HG03135 (cell line): Measurements from ENCODE around the gene RAD54L2.
"Not testable (repeated sequence)": the region's sequence is repeated elsewhere in the genome, so short reads cannot be mapped to it uniquely, and the experiment has no call there.

ENCODE experiments used
- ATAC-seq: cut with Tn5 transposase; IDR thresholded peaks from one replicate; pipeline ENCODE4 v1.9.1; 2021; ENCODE audit warnings: mild to moderate bottlenecking, moderate library complexity; ENCODE audit not compliant: unreplicated experiment

The RAD54L2 gene

DNA sequence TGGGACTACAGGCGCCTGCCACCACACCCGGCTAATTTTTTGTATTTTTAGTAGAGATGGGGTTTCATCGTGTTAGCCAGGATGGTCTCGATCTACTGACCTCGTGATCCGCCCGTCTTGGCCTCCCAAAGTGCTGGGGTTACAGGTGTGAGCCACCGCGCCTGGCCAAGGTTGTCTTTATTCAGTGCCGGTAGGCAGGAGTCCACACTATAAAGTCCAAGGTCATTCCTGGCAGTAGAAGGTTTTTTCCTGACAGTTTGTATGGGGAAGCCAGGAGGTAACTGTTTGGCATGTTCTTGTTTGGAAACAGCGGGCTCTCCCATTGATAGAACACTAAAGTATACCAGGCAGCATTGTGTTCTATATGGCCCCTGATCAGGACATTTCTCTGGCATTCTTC, 4.1 kb downstream of the RAD54L2 start:
- ATAC-seq = not testable (repeated sequence)

DNA sequence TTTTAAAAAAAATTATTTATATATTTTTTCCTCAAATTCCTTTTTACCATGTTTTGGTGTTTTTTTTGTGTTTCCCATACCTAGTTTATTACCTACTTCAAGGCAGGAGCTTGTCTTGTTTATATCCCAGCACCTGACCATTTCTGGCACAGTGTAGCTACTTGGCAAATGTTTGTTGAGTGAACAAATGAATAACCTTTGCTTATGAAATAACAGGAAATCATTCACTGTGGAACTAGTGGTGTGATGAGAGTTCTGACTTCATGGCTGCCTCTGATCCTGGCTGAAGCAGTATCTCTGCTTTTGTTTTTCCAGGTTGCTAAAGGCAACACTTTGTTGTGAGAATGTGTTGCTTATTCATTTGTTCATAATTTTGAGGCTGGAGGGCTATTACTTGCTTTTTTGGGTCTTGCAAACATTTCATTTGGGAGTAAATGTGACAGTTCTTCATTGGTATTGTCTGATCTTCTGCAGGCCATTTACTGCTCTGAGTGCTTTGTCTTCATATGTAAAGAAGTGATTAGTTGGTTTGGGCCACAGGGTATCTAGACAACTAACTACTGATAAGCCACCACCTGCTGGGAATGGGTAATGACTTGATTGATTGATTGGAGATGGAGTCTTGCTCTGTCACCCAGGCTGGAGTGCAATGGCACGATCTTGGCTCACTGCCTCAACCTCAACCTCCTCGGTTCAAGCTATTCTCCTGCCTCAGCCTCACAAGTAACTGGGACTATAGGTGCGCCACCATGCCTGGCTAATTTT, 5.7 kb downstream of the RAD54L2 start:
- no peak for ATAC-seq

DNA sequence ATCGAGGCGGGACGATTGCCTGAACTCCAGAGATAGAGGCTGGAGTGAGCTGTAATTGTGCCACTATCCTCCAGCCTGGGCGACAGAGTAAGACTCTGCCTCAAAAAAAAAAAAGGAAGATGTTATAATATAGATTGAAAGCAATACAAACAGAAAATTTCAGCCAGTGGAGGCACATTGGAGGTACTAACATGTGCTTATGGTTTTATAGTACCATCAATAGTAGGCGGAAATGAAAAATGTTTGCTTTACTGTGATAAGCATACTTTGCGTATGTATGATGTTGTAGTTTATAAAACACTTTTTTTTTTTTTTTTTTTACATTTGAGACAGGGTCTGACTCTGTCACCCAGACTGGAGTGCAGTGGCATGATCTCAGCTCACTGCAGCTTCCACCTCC, 8.8 kb downstream of the RAD54L2 start:
- ATAC-seq = no peak

DNA sequence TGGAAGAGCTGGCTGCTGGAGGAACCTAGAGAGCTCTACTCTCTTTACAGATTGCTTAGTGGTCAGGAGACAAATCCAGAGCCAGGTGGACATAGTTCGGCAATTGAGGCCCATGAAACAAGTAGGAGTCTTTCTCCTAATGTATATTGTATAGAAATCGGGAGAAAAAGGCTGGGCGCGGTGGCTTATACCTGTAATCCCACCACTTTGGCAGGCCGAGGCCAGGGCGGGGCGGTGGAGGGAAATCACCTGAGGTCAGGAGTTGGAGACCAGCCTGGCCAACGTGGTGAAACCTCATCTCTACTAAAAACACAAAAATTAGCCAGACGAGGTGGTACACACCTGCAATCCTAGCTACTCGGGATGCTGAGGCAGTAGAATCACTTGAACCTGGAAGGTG, 10.8 kb downstream of the RAD54L2 start:
- no peak for ATAC-seq

DNA sequence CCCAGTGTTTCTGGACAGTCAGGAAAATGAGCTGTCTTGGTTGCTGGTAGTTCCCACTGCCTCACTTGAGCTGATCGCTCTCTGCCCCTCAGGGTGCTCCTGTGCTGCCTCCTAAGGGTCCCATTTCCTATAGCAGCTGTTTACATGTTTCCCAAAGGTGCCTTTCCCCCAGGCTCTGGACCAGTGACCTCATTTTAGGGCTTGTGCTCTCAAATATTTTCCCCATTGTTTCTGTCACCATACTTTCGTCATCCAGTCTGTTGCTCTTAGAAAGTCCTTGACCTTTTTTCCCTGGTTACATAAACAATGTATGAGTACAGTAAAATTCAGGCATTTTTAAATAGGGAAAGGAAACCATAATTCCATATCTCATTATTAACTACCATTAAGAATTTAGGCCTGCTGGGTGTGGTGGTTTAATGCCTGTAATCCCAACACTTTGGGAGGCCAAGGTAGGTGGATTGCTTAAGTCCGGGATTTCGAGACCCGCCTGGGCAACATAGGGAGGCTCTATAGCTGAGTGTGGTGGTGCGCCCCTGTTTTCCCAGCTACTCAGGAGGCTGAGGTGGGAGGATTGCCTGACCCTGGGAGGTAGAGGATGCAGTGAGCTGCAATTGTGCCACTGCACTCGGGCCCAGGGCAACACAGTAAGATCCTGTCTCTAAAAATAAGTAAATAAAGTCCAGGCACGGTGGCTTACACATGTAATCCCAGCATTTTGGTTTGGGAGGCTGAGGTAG, 11.7 kb downstream of the RAD54L2 start:
- ATAC-seq = no peak

DNA sequence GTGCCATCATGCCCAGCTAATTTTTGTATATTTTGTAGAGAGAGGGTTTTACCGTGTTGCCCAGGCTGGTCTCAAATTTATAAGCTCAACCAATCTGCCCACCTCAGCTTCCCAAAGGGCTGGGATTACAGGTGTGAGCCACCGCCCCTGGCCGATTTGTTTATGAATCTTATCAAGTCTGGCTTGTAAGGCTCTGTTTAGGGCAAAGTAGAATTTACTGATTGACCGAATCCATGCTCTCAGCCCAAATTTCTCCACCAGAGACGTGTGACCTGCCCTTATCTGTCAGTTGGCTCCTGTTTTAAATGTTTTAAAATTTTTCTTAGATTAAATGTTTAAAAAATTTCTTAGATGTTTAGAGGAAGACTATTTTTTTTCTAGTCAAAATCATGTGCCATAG, 19.5 kb downstream of the RAD54L2 start:
- no peak for ATAC-seq

DNA sequence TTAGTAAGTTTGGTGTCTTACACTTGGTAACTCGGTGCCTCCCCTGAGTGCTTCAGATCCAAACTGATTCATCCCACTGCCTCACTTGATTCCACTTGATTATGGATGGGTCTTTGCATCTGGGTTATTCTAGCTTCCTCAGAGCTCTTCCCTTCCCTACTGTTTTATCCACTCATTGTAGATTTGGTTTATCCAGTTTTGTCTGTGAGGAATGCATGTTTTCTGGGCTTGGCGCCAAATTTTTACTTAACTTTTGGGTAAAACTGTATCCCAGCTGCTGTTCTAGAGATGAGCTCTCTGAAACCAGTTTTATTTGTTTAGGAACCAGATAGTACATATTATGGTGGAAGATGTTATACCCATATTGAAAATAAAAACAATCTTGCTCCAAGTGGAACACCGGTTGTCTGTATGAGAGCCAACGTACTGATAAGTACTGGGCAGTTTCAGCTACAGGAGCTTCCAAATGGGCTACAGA, 20.9 kb downstream of the RAD54L2 start:
- no peak for ATAC-seq

DNA sequence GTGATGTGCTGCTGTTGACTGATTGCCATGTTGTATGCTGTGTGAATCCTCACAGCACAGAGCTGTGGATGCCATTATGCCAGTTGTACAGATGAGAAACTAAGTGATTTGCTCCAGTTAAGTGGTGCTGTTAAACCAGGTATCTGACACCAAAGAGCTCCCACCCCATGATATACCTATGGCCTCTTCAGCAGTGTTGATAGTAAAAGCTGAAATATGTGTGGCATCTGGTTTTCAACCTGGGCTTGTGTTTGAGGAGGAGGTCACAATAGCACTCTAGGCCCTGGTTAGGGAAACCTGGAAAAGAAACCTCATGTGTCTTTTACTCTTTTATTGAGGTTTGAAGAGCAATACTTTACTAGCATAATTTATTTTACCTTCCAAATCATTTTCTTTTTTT, 21.4 kb downstream of the RAD54L2 start:
- no peak for ATAC-seq

DNA sequence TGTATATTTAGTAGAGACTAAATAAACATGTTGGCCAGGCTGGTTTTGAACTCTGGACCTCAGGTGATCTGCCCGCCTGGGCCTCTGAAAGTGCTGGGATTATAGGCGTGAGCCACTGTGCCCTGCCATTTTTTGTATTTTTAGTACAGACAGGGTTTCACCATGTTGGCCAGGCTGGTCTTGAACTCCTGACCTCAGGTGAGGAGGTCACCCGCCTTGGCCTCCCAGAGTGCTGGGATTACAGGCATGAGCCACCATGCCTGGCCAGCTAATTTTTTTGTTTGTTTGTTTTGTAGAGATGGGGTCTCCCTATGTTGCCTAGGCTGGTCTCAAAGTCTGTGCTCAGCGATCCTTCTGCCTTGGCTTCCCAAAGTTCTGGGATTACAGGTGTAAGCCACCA, 23.9 kb downstream of the RAD54L2 start:
- ATAC-seq = not testable (repeated sequence)

DNA sequence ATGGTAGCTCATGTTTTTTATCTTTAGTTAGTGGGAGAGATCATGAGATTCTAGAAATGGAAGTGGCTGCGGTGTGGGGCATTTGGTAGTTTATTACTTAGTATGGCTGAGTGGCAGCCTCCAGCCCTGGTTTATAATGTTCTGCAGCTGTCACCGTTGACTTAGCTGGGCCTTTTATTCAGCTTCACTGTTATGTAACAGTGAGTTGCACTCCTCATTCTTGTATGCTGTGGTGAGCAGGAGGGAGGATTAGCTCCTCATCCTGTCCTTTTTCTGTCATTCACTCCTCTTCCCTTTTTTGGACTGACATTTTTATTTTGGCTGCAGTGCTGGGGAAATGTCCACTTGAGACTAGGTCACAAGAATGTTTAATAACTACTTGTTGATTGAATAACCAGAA, 29.5 kb downstream of the RAD54L2 start:
- no peak for ATAC-seq

DNA sequence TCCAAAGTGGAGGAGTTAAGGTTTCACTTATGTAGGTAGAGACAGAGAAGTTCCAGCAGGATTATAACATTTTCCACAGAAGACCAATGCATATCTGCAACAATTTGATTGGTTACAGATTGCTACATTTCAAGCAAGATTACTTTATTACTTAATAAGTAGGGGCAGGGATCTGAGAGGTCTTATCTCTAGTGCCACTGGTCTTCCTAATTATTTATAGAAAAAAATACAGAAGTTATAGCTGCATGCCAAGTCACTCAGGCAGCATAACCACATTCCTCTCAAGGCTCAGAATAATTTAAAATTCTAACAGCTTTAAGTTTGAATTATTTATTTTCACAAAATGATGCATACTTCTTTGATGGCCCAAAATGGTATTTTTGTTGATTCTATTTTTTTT, 30.5 kb downstream of the RAD54L2 start:
- ATAC-seq = no peak

DNA sequence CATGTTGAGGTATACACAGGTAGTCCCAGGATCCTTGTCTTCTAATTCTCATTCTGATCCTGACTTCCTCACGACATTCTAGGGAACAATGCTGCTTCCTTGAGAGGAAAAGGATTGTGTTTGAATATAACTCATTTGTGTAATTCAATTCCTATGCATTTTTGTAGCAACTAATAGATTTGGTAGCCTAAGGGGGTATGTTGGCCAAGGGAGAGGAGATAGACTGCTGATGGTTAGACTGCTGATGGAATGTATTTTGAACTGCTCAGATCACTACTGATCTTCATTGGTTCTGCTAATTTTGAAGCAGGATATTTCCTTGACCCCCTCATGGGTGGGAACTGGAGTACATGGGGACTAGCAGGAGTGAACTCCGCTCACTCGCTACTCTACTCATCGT, 39.7 kb downstream of the RAD54L2 start:
- no peak for ATAC-seq

DNA sequence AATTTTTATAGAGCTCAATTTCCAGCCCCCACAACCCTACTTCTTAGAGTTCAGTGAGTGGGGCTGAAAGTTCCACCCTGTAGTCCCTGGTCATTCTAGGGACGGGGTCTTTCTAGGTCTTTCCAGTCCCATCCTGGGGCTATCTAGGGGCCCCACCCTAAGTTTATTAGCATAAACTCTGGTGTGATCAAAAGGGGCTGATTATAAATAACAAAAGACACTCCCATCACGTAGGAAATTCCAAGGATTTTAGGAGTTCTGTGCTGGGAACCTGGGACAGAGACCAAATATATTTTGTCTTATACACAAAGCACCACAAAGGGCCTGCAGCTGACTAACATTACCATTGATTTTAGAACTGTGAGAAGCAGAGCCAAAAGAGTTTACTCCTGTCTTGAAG, 41.9 kb downstream of the RAD54L2 start:
- ATAC-seq = no peak

DNA sequence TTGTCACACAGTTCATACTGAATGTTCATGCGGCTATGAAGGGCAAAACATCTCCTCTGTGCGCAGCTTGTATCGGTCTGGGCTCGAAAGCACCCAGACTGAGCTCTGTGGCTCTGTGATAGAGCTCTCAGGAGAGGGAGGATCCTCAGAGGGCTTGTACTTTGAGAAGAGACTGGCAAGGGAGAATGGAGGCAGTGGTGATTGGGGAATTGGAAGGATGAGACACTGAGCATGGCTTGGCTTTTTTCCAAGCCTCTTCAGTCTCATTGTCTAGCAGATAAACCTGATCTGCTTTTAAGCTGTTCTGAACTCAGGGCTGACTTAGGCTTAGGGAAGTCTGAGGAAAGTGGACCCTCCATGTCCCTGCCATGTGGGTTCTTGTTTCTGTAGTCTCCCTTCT, 43.0 kb downstream of the RAD54L2 start:
- ATAC-seq = no peak

DNA sequence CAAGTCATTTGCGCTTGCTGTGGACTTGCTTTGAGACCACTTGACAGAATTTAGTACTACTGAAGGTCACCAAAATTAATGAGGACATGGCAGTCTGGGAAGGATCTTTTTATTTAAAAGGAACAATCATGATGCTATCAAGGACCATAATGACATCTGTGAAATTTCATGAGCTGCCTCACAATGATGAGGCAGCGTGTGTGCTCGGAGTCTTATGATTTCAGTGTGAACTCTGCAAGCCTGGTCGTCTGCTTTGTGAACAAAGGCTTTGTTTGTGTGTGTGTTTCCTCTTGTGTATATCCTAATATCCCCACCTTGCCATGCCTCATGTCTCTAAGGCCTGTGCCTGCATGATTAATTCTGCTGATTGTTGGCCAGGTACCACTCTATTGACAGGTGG, 46.7 kb downstream of the RAD54L2 start:
- ATAC-seq = no peak

DNA sequence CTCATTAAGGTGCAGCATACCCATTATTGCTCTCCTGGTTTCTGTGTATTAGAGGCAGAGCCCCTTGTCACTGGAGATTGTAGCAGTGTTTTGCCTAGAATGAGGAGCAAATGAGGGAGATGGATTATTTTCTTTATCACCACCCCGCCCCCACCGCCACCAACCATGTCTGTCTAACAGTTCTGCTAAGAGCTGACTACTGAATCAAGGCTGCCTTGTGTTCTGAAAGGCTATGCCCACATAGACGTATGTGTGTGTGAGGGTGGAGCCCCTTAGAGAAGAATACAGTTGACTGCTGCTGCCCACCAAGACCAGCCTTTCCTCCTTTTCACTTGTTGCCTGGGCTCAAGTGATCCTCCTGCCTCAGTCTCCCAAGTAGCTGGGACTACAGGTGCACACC, 47.4 kb downstream of the RAD54L2 start:
- no peak for ATAC-seq
